Choroid plexus epithelial cell (primary cell): ENCODE results near the gene ZNF135.

Source experiments
- DNase-seq: peaks from one replicate; pipeline ENCODE4 v3.0.0-alpha.2; 2010; ENCODE audit warnings: low read depth
- H3K4me3 ChIP-seq: 2 replicates; pipeline ENCODE4 v1.5.1; 2011; ENCODE audit warnings: low read depth, mild to moderate bottlenecking, control low read depth, low read length, moderate library complexity
- CTCF ChIP-seq: conservative IDR thresholded peaks from 2 replicates; pipeline ENCODE4 v1.5.1; 2011; ENCODE audit warnings: low read depth, mild to moderate bottlenecking, control low read depth, inconsistent platforms, low read length, moderate library complexity

Gene ZNF135

DNA sequence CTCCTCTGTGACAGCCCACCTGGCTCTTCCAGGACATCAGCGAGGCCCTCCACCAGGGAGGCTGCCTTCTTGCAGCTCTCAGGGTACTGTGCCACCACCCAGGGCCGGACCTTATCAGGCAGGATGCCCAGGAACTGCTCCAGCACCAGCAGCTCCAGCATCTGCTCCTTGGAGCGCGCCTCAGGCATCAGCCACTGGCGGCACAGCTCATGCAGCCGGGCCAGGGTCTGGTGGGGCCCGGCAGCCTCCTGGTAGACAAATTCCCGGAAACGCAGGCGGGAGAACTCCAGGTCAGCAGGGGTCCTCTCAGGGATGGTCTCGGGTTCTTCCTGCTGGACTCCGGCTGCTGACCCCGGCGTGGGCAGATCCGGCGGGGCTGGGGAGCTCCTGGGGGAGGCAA lies 30.8 kb downstream of the ZNF135 start:
- no peak for TF ChIP-seq CTCF
- no peak overlapping the region for H3K4me3 ChIP-seq
- DNase-seq, result no peak

GRCh38 chr19:58091251-58091995 lies 32.3 kb downstream of the ZNF135 start:
- no peak for DNase-seq
- no peak for TF ChIP-seq CTCF
- H3K4me3 ChIP-seq, result no peak overlapping the region

GRCh38 chr19:58093071-58093470 lies 34.0 kb downstream of the ZNF135 start:
- DNase-seq, result no peak
- no peak for TF ChIP-seq CTCF
- no peak overlapping the region for H3K4me3 ChIP-seq

DNA sequence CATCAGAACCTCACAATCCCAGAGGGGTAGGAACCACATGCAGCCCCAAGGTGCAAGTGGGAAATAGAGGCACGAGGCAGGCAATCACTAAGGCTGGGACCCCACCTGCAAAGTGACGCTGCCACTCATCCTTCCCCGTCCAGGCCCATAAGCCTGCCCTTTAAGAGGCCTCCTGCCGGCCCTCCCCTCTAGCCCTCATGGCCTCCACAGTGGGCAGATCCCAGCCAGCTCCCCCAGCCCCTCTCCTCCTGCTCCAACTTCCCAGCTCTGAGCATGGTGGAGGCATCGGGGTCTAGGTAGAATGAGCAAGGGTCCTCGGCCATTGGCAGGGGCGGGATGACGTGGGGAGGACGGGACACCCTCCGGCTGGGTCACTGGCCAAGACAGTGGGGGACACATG lies 36.2 kb downstream of the ZNF135 start:
- no peak overlapping the region for H3K4me3 ChIP-seq
- no peak for DNase-seq
- no peak for TF ChIP-seq CTCF

DNA sequence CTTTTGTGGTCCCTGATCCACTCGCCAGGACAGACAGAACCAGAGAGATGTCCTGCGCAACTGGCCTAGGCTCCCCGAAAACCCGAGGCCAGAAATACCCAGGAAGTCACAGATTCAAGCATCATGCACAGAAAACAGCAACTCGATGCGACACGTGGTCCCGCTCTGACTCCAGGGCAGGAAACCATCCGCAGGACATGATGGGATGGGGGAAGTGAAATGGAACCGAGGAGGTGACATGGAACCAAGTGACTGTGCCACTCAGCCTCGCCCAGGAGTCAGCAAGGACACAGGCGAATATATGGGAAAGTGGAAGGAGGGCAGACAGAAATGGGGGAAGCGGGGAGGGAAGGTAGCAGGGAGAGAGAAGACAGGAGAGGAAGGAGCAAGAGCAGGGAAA lies 37.8 kb downstream of the ZNF135 start:
- H3K4me3 ChIP-seq, result no peak overlapping the region
- TF ChIP-seq CTCF, result no peak
- no peak for DNase-seq

DNA sequence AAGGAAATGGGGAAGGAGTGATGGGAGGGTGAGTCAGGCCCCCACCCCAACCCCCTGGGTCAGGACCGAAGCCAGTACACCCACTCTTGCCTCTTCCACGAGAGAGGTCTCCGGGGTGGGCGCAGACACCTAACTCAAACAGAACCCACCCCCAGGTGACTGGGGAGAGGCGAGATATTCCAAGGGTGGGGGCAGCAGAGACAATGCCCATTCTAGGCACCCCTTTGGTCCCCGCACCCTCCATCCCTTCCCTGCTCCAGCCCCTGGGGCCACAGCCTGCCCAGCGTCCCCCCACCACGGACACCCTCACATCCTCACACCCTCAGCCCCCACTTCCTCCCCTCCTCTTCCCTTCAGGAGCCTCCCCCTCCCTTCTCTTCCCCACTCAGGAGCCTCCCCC lies 38.3 kb downstream of the ZNF135 start:
- no peak for TF ChIP-seq CTCF
- peak overlapping the region; percentile 93 for H3K4me3 ChIP-seq
- no peak for DNase-seq
